Keratinocyte (primary cell): Measurements from ENCODE around the gene KMT2E. TPM values are rescaled to one million over a fixed set of nuclear protein-coding genes. Genes with fewer than 3 reads are reported as not detected.

ENCODE experiments used
- DNase-seq: peaks from one replicate; pipeline ENCODE4 v3.0.0-alpha.2; 2011; ENCODE audit warnings: low read depth, missing footprints, low spot score
- FAIRE-seq: peaks from 2 replicates; lab custom pipeline; 2011; peaks lifted over from hg19 to GRCh38; lab: Jason Lieb, UNC
- H2AFZ ChIP-seq: 2 replicates; pipeline ENCODE4 v1.6.0; 2012; ENCODE audit warnings: low read length, control low read depth, inconsistent platforms; ENCODE audit not compliant: control insufficient read depth
- H3K27ac ChIP-seq: 2 replicates; pipeline ENCODE4 v1.5.1; 2011; ENCODE audit warnings: low read length; ENCODE audit not compliant: control insufficient read depth, insufficient read depth
- H3K27me3 ChIP-seq: 3 replicates; pipeline ENCODE4 v1.6.0; 2011; ENCODE audit warnings: low read length; ENCODE audit not compliant: control insufficient read depth, insufficient read depth; ENCODE audit errors: extremely low read depth
- H3K36me3 ChIP-seq, 2 experiments: 2 replicates in 1 of 2; 3 replicates in 1 of 2; pipeline ENCODE4 v1.5.1; 2011; ENCODE audit warnings: low read length in 2 of 2, mild to moderate bottlenecking in 1 of 2; ENCODE audit not compliant: control insufficient read depth in 2 of 2, insufficient read depth in 2 of 2; ENCODE audit errors: extremely low read depth in 1 of 2
- H3K4me1 ChIP-seq: 3 replicates; pipeline ENCODE4 v1.5.1; 2011; ENCODE audit warnings: low read length; ENCODE audit not compliant: control insufficient read depth, insufficient read depth; ENCODE audit errors: extremely low read depth
- H3K4me2 ChIP-seq: 3 replicates; pipeline ENCODE4 v1.6.0; 2011; ENCODE audit warnings: low read depth, low read length; ENCODE audit not compliant: control insufficient read depth, insufficient read depth; ENCODE audit errors: extremely low read depth
- H3K4me3 ChIP-seq, 3 experiments: fragments of 200-600 bp in 1 of 3; sonication (generic) in 1 of 3; 2 replicates in 2 of 3; 3 replicates in 1 of 3; pipeline ENCODE4 v1.5.1; 2011 to 2016; ENCODE audit warnings: low read length in 3 of 3, mild to moderate bottlenecking in 3 of 3, control low read depth in 2 of 3, inconsistent platforms in 1 of 3, low read depth in 1 of 3, mixed read lengths in 1 of 3, mixed run types in 1 of 3, moderate library complexity in 1 of 3; ENCODE audit not compliant: control insufficient read depth in 2 of 3, insufficient read depth in 2 of 3; ENCODE audit errors: extremely low read depth in 1 of 3
- H3K79me2 ChIP-seq: 2 replicates; pipeline ENCODE4 v1.6.0; 2012; ENCODE audit warnings: low read length; ENCODE audit not compliant: control insufficient read depth, insufficient read depth
- H3K9ac ChIP-seq: 3 replicates; pipeline ENCODE4 v1.6.0; 2011; ENCODE audit warnings: low read length; ENCODE audit not compliant: control insufficient read depth, insufficient read depth; ENCODE audit errors: extremely low read depth
- H3K9me1 ChIP-seq: 3 replicates; pipeline ENCODE4 v1.6.0; 2011; ENCODE audit warnings: low read length; ENCODE audit not compliant: control insufficient read depth, insufficient read depth; ENCODE audit errors: extremely low read depth
- H3K9me3 ChIP-seq: 2 replicates; pipeline ENCODE4 v1.5.1; 2012; ENCODE audit warnings: low read depth, low read length; ENCODE audit not compliant: control insufficient read depth
- H4K20me1 ChIP-seq: 3 replicates; pipeline ENCODE4 v1.6.0; 2011; ENCODE audit warnings: low read length; ENCODE audit not compliant: control insufficient read depth, insufficient read depth; ENCODE audit errors: extremely low read depth
- CTCF ChIP-seq, 3 experiments: IDR thresholded peaks in 1 of 3; conservative IDR thresholded peaks in 1 of 3; optimal IDR thresholded peaks in 1 of 3; 2 replicates in 2 of 3; 3 replicates in 1 of 3; pipeline versions ENCODE3 to v1.5.1; 2011; ENCODE audit warnings: low read length in 3 of 3, mild to moderate bottlenecking in 3 of 3, moderate library complexity in 2 of 3, control low read depth in 1 of 3, inconsistent platforms in 1 of 3; ENCODE audit not compliant: insufficient read depth in 2 of 3; ENCODE audit errors: extremely low read depth in 1 of 3
- EZH2 ChIP-seq: IDR thresholded peaks from one replicate; pipeline ENCODE4 v1.6.1; 2012; ENCODE audit warnings: inconsistent platforms, mild to moderate bottlenecking, low read length, moderate library complexity
- dilution Hi-C: fragments of 300-500 bp; cut with MboI; formaldehyde crosslinking; loops from one replicate; pipeline ENCODE4 v1.7.0; 2020; ENCODE audit warnings: low sequenced_read_pairs; ENCODE audit not compliant: extremely low pct_ligation_motif_present
- polyA plus RNA-seq, 5 experiments: library from polyadenylated mRNA; depleted of rRNA in 3 of 5; stranded (reverse) in 3 of 5; stranded (forward) in 1 of 5; unstranded in 1 of 5; fragments of >200 nt; gene quantifications; 1 replicate in 1 of 5; 2 replicates in 3 of 5; 3 replicates in 1 of 5; pipeline versions ENCODE4 v1.2.1 to v1.2.3, GENCODE V29; 2011 to 2012; ENCODE audit warnings: missing spikeins in 2 of 5, low read depth in 1 of 5, low replicate concordance in 1 of 5

Gene KMT2E
- polyA plus RNA-seq, 1 donor (not counting 4 experiments of a cell fraction or from before 2014, with no cell fraction given): 12.9 TPM

GRCh38 chr7:105012503-105013220 is 1.3 kb upstream of the KMT2E start:
- DNase-seq (peak; percentile 84), FAIRE-seq (no peak)
- dilution Hi-C loops: no loop called here
- Histone ChIP-seq H3K4me2 (peak overlapping the region; percentile 100), H3K9me1 (no peaks in the 10 kb centered on the region), H3K4me3 (peak overlapping the region; percentile 94 to 100 (median 100)), H3K4me1 (peaks cover 15% of the 10 kb centered on the region), H2AFZ (no peak overlapping the region), H3K9me3 (no peaks in the 10 kb centered on the region), H3K27me3 (no peaks in the 10 kb centered on the region), H3K36me3 (no peaks in the 10 kb centered on the region), H3K79me2 (peaks cover 91% of the 10 kb centered on the region), H3K9ac (peak overlapping the region; percentile 100), H4K20me1 (peaks cover 2% of the 10 kb centered on the region), H3K27ac (peak overlapping the region; percentile 100)
- TF ChIP-seq EZH2 (no peak), CTCF (optimal IDR thresholded peaks at IDR 0.05 in 1 of 3, IDR thresholded peaks at IDR 0.05 in 1 of 3, conservative IDR thresholded peaks at IDR 0.05 in 1 of 3; ENCODE audit: extremely low read depth in 1 of 3, insufficient read depth in 2 of 3, low read length in 3 of 3) (no peak)

DNA sequence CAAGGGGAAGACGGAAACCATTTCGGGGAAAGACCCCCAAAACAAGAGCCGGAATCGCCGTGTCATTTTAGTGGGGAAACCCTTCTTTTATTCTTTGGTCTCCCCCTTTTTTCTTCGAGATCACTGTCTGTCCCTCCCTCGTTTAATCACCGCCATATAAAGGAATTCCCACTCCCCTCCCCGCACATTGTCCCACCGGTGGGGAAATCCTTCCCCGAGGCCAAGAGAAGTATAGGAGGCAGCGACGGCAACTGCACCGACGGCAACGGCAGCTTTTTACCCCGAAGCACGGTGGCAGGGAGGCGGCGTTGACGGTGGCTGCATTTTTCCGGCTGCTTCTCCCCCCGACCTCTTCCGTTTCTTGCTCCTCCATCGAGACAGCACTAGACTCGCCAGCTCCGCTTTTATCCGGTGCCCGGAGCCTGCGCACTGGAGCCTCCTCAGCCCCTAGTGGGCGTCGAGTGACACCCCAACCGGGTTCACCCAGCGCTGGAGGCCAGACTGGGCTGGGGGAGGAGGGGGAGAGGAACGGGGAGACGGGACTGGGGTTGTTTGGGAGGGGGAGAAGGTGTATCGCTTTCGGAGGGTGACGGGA is 687 bp upstream of the KMT2E start:
- Histone ChIP-seq H4K20me1 (peaks cover 2% of the 10 kb centered on the region), H3K36me3 (no peaks in the 10 kb centered on the region), H3K9ac (peak overlapping the region; percentile 100), H3K9me1 (no peaks in the 10 kb centered on the region), H3K9me3 (no peaks in the 10 kb centered on the region), H3K27ac (peak overlapping the region; percentile 100), H3K4me3 (peak overlapping the region; percentile 94 to 100 (median 100)), H3K4me1 (peaks cover 17% of the 10 kb centered on the region), H3K27me3 (no peaks in the 10 kb centered on the region), H2AFZ (peak overlapping the region; percentile 57), H3K4me2 (peak overlapping the region; percentile 81), H3K79me2 (peaks cover 91% of the 10 kb centered on the region)
- FAIRE-seq (no peak), DNase-seq (peak; percentile 66)
- dilution Hi-C loops: no loop called here
- TF ChIP-seq EZH2: no peak
- peak; percentile 42 to 64 (median 56) for TF ChIP-seq CTCF (optimal IDR thresholded peaks at IDR 0.05 in 1 of 3, IDR thresholded peaks at IDR 0.05 in 1 of 3, conservative IDR thresholded peaks at IDR 0.05 in 1 of 3; ENCODE audit: extremely low read depth in 1 of 3, insufficient read depth in 2 of 3, low read length in 3 of 3)
